B cell (primary cell): Measurements from ENCODE around the gene NDUFA6. TPM values are rescaled to one million over a fixed set of nuclear protein-coding genes. Genes with fewer than 3 reads are reported as not detected.

ENCODE experiments used
- ATAC-seq: fragments of 200-7000 bp; cut with Tn5 transposase; one replicate; pipeline ENCODE4 v1.10.0; 2021; ENCODE audit warnings: low read depth, mild to moderate bottlenecking, moderate number of reproducible peaks, moderate library complexity
- CTCF ChIA-PET: fragments of 350-600 bp; sonication (Branson Sonifier 250); formaldehyde crosslinking; loops from one replicate; lab custom pipeline; 2021; ENCODE audit warnings: antibody characterized with exemption, inconsistent platforms; lab: Charles Lee
- POLR2A ChIA-PET: fragments of 350-600 bp; sonication (Branson Sonifier 250); formaldehyde crosslinking; loops from one replicate; lab custom pipeline; 2021; ENCODE audit warnings: antibody characterized with exemption; lab: Charles Lee
- DNase-seq: peaks from one replicate; pipeline ENCODE4 v3.0.0; 2013
- H2AFZ ChIP-seq: 2 replicates; pipeline ENCODE4 v1.6.1; 2012; ENCODE audit warnings: mild to moderate bottlenecking, low read depth, low read length; ENCODE audit not compliant: insufficient read depth, poor library complexity, severe bottlenecking
- H3K27ac ChIP-seq, 2 donors: 1 replicate in 1 of 2; 2 replicates in 1 of 2; pipeline ENCODE4 v1.5.1; 2012 to 2013; ENCODE audit warnings: low read length in 2 of 2, mild to moderate bottlenecking in 2 of 2, moderate library complexity in 1 of 2
- H3K27me3 ChIP-seq, 4 experiments: fragments of 200-600 bp in 1 of 4; sonication (generic) in 1 of 4; replicated peaks in 1 of 4; 1 replicate in 2 of 4; 2 replicates in 2 of 4; pipeline versions ENCODE4 v1.6.1 to v1.7.0; 2013 to 2016; ENCODE audit warnings: low read length in 3 of 4, mild to moderate bottlenecking in 2 of 4, mixed read lengths in 1 of 4, moderate library complexity in 1 of 4; ENCODE audit not compliant: insufficient read depth in 4 of 4, control insufficient read depth in 3 of 4; ENCODE audit errors: control extremely low read depth in 1 of 4
- H3K36me3 ChIP-seq, 2 experiments: replicated peaks in 1 of 2; 1 replicate in 1 of 2; 2 replicates in 1 of 2; pipeline versions ENCODE4 v1.6.1 to v1.7.1; 2013; ENCODE audit warnings: low read length in 1 of 2; ENCODE audit not compliant: insufficient read depth in 2 of 2, control insufficient read depth in 1 of 2; ENCODE audit errors: control extremely low read depth in 1 of 2, extremely low read depth in 1 of 2
- H3K4me1 ChIP-seq, 2 donors: fragments of 200-600 bp in 1 of 2; sonication (generic) in 1 of 2; 1 replicate in 1 of 2; 2 replicates in 1 of 2; pipeline versions ENCODE4 v1.5.1 to v1.6.1; 2013 to 2017; ENCODE audit warnings: low read length in 2 of 2; ENCODE audit not compliant: control insufficient read depth in 2 of 2, insufficient read depth in 2 of 2
- H3K4me2 ChIP-seq: replicated peaks from 2 replicates; pipeline ENCODE3; 2012; ENCODE audit warnings: mild to moderate bottlenecking, low read depth, low read length; ENCODE audit not compliant: poor library complexity, severe bottlenecking
- H3K4me3 ChIP-seq, 5 experiments: fragments of 200-600 bp in 1 of 5; sonication (generic) in 1 of 5; 1 replicate in 3 of 5; 2 replicates in 2 of 5; pipeline versions ENCODE4 v1.5.1 to v1.7.0; 2011 to 2016; ENCODE audit warnings: low read length in 4 of 5, mild to moderate bottlenecking in 4 of 5, low read depth in 2 of 5, control low read depth in 1 of 5, moderate library complexity in 1 of 5; ENCODE audit not compliant: insufficient read depth in 1 of 5; ENCODE audit errors: control extremely low read depth in 1 of 5, extremely low read depth in 1 of 5
- H3K79me2 ChIP-seq: fragments of 200-600 bp; sonication (generic); one replicate; pipeline ENCODE4 v1.6.0; 2016; ENCODE audit warnings: low read length; ENCODE audit not compliant: control insufficient read depth, insufficient read depth
- H3K9ac ChIP-seq: fragments of 200-600 bp; sonication (generic); 2 replicates; pipeline ENCODE4 v1.6.1; 2017; ENCODE audit warnings: mild to moderate bottlenecking, low read length, moderate library complexity
- H3K9me3 ChIP-seq, 3 donors: one replicate each; pipeline versions ENCODE4 v1.6.1 to v1.7.1; 2013; ENCODE audit warnings: low read length in 2 of 3; ENCODE audit not compliant: control insufficient read depth in 2 of 3, insufficient read depth in 1 of 3; ENCODE audit errors: control extremely low read depth in 1 of 3
- H4K20me1 ChIP-seq: 2 replicates; pipeline ENCODE4 v1.6.0; 2012; ENCODE audit warnings: mild to moderate bottlenecking, low read length; ENCODE audit not compliant: insufficient read depth, control insufficient read depth, poor library complexity, severe bottlenecking
- H3K27ac Mint-ChIP-seq: one replicate; pipeline ENCODE4 v1.8.0; 2021; ENCODE audit warnings: mixed read lengths
- H3K27me3 Mint-ChIP-seq: one replicate; pipeline ENCODE4 v1.8.0; 2021; ENCODE audit warnings: mixed read lengths
- H3K4me1 Mint-ChIP-seq: one replicate; pipeline ENCODE4 v1.8.0; 2021; ENCODE audit warnings: mixed read lengths
- H3K4me3 Mint-ChIP-seq: one replicate; pipeline ENCODE4 v1.8.0; 2021; ENCODE audit warnings: mixed read lengths
- H3K9me3 Mint-ChIP-seq: one replicate; pipeline ENCODE4 v1.8.0; 2022; ENCODE audit warnings: mixed read lengths; ENCODE audit not compliant: insufficient read depth
- EZH2 ChIP-seq: IDR thresholded peaks from 2 replicates; pipeline ENCODE4 v1.6.1; 2012; ENCODE audit warnings: borderline replicate concordance, low read depth, mild to moderate bottlenecking, moderate library complexity, low read length; ENCODE audit not compliant: insufficient read depth, poor library complexity, severe bottlenecking
- WGBS: methylation state at CpG from one replicate; pipeline ENCODE4 v1.1.5; 2013; ENCODE audit warnings: missing lambda C conversion rate; ENCODE audit not compliant: insufficient coverage; 5-methylcytosine and 5-hydroxymethylcytosine counted together
- intact Hi-C: fragments of 100-400 bp; cut with micrococcal nuclease; formaldehyde crosslinking; loops from one replicate; pipeline ENCODE4 v1.10.0; 2022
- polyA plus RNA-seq: library from polyadenylated mRNA; depleted of rRNA; stranded (reverse); fragments of >200 nt; gene quantifications from 2 replicates; pipeline ENCODE4 v1.2.3, GENCODE V29; 2012
- total RNA-seq, 2 donors: library from RNA; stranded (reverse); fragments of 120-200 nt in 1 of 2; gene quantifications; 1 replicate in 1 of 2; 2 replicates in 1 of 2; pipeline versions ENCODE4 v1.2.3 to v1.2.4, GENCODE V29; 2013 to 2022
- TF ChIP-seq, protein P1 (sequence below): fragments of 200-600 bp; IDR thresholded peaks from one replicate; pipeline ENCODE4 v1.8.0; 2022; ENCODE audit warnings: antibody characterized with exemption, mild to moderate bottlenecking

Gene NDUFA6
- total and polyA plus RNA-seq, 2 donors (not counting 1 experiment from before 2014, with no cell fraction given): 26.2 to 47.8 TPM

DNA sequence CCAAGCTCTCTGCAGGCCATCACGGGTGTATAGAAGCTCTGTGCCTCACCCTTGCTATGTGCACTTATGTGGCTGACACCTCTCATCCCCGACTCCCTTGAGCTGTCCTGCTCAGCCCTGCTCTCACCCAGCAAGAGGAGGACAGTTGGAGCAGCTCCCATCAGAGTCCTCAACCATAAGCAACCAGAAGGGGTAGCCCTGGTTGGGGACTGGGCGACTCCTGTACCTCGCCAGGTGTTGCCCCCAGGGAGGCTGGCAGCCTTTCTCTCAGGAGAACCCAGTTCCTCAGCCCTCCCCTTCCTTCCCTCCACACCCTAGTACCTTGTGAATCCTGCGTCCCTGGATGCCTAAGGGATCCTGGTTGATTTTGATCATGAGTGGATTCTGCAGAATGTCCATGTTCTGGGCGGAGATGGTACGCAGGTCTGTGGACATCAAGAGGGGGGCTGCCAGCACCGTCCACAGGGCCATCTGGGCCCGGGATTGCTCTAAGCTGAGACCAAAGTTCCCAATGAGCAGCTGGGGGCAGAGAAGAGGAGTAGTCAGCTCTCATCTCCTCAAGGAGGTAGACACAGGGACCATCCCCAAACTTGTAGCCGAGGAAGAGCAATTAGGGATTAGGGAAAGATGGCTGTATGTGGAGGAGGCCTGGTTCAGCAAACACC is 27.9 kb downstream of the NDUFA6 start:
- no peak overlapping the region for H3K27ac Mint-ChIP-seq
- no peaks in the 10 kb centered on the region for H3K4me1 Mint-ChIP-seq
- H3K4me1 ChIP-seq: no peaks in the 10 kb centered on the region
- no peak for TF ChIP-seq EZH2
- TF ChIP-seq, protein P1, sequence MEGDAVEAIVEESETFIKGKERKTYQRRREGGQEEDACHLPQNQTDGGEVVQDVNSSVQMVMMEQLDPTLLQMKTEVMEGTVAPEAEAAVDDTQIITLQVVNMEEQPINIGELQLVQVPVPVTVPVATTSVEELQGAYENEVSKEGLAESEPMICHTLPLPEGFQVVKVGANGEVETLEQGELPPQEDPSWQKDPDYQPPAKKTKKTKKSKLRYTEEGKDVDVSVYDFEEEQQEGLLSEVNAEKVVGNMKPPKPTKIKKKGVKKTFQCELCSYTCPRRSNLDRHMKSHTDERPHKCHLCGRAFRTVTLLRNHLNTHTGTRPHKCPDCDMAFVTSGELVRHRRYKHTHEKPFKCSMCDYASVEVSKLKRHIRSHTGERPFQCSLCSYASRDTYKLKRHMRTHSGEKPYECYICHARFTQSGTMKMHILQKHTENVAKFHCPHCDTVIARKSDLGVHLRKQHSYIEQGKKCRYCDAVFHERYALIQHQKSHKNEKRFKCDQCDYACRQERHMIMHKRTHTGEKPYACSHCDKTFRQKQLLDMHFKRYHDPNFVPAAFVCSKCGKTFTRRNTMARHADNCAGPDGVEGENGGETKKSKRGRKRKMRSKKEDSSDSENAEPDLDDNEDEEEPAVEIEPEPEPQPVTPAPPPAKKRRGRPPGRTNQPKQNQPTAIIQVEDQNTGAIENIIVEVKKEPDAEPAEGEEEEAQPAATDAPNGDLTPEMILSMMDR: no peak
- no peak overlapping the region for H3K4me3 ChIP-seq
- no peaks in the 10 kb centered on the region for H3K79me2 ChIP-seq
- ATAC-seq (no peak), DNase-seq (no peak)
- 97% methylated on average over 8 of the region's 10 CpGs for WGBS
- H3K27me3 ChIP-seq: no peaks in the 10 kb centered on the region
- CTCF ChIA-PET: interaction anchor here (1.2 kb wide), 1 partner anchor 13 kb away, joined by 3 read pairs; no protein-coding TSS in a partner anchor
- H4K20me1 ChIP-seq: no peaks in the 10 kb centered on the region
- peaks cover 0 to 4% (median 0%) of the 10 kb centered on the region in 3 donors for H3K9me3 ChIP-seq
- no peak overlapping the region for H3K4me2 ChIP-seq
- no peaks in the 10 kb centered on the region for H3K9me3 Mint-ChIP-seq
- intact Hi-C loops: no loop called here
- no peak overlapping the region for H2AFZ ChIP-seq
- H3K4me3 Mint-ChIP-seq: no peak overlapping the region
- H3K36me3 ChIP-seq: peaks cover 0 to 35% of the 10 kb centered on the region in 2 experiments
- POLR2A ChIA-PET: no interaction called here
- no peak overlapping the region for H3K27ac ChIP-seq
- H3K27me3 Mint-ChIP-seq: no peaks in the 10 kb centered on the region
- no peak overlapping the region for H3K9ac ChIP-seq

DNA sequence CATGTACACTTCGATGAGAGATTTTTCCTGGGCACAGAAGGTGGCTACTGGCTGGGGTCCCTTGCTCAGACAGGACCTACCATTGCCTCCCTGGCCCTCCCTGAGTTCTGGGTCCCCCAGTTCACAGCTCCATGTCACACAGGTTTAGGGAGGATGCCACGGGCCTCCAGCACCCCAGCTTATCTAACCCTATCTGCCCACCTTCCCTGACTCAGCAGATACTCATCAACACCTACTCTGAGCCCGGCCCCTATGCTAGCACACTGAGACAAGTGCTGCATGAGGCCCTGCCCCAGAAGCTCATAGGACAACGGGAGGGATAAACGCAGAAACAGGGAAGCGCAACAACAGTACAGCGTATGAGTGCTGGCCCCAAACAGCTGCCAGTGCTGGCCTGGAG is 29.5 kb downstream of the NDUFA6 start:
- H2AFZ ChIP-seq: no peak overlapping the region
- peaks cover 4 to 9% (median 8%) of the 10 kb centered on the region in 3 donors for H3K9me3 ChIP-seq
- intact Hi-C loops: no loop called here
- Mint-ChIP-seq H3K9me3 (peaks cover 7% of the 10 kb centered on the region), H3K27ac (no peak overlapping the region), H3K27me3 (no peaks in the 10 kb centered on the region), H3K4me1 (no peaks in the 10 kb centered on the region), H3K4me3 (no peak overlapping the region)
- H3K9ac ChIP-seq: no peak overlapping the region
- no peaks in the 10 kb centered on the region for H3K4me1 ChIP-seq
- H3K27ac ChIP-seq: no peak overlapping the region
- H3K27me3 ChIP-seq: no peaks in the 10 kb centered on the region
- ATAC-seq: no peak
- peaks cover 0 to 35% of the 10 kb centered on the region in 2 experiments for H3K36me3 ChIP-seq
- H3K4me2 ChIP-seq: no peak overlapping the region
- no peaks in the 10 kb centered on the region for H3K79me2 ChIP-seq
- ChIA-PET POLR2A (interaction anchor here (0.5 kb wide), 1 partner anchor 14 kb away, joined by 3 read pairs; no protein-coding TSS in a partner anchor), CTCF (no interaction called here)
- 97% methylated on average over 7 of the region's 7 CpGs for WGBS
- DNase-seq: no peak
- TF ChIP-seq EZH2: no peak
- TF ChIP-seq, protein P1: no peak
- no peak overlapping the region for H3K4me3 ChIP-seq
- no peaks in the 10 kb centered on the region for H4K20me1 ChIP-seq
